GM19395 (cell line): ENCODE results near the gene SWI5.
"Not testable (repeated sequence)": the region's sequence is repeated elsewhere in the genome, so short reads cannot be mapped to it uniquely, and the experiment has no call there.

Source experiments
- ATAC-seq: cut with Tn5 transposase; IDR thresholded peaks from one replicate; pipeline ENCODE4 v1.9.1; 2021; ENCODE audit warnings: mild to moderate bottlenecking, moderate library complexity; ENCODE audit not compliant: unreplicated experiment

Gene SWI5

GRCh38 chr9:128276574-128277270, 646 bp downstream of the SWI5 start:
- no peak for ATAC-seq

GRCh38 chr9:128279088-128280073, 3.3 kb downstream of the SWI5 start:
- ATAC-seq: not testable (repeated sequence)

- ATAC-seq: no peak
Observed at GRCh38 chr9:128280084-128280622, 4.1 kb downstream of the SWI5 start.

- no peak for ATAC-seq
Observed at GRCh38 chr9:128282500-128282899, 6.4 kb downstream of the SWI5 start.

GRCh38 chr9:128285033-128285784, 9.1 kb downstream of the SWI5 start:
- ATAC-seq: no peak

- no peak for ATAC-seq
Observed at GRCh38 chr9:128286440-128286839, 10.4 kb downstream of the SWI5 start.

GRCh38 chr9:128288273-128289004, 12.4 kb downstream of the SWI5 start:
- no peak for ATAC-seq

GRCh38 chr9:128292009-128292408, 15.9 kb downstream of the SWI5 start:
- ATAC-seq: no peak

GRCh38 chr9:128293091-128293490, 17.0 kb downstream of the SWI5 start:
- ATAC-seq: no peak

- ATAC-seq: no peak
Observed at GRCh38 chr9:128294142-128294541, 18.1 kb downstream of the SWI5 start.

- ATAC-seq: no peak
Observed at GRCh38 chr9:128296340-128297220, 20.5 kb downstream of the SWI5 start.

GRCh38 chr9:128297221-128297773, 21.2 kb downstream of the SWI5 start:
- no peak for ATAC-seq

GRCh38 chr9:128298535-128299482, 22.7 kb downstream of the SWI5 start:
- no peak for ATAC-seq

GRCh38 chr9:128304136-128304970, 28.3 kb downstream of the SWI5 start:
- ATAC-seq: no peak

- no peak for ATAC-seq
Observed at GRCh38 chr9:128304971-128305288, 28.9 kb downstream of the SWI5 start.

GRCh38 chr9:128309551-128309950, 33.5 kb downstream of the SWI5 start:
- no peak for ATAC-seq

GRCh38 chr9:128310461-128310860, 34.4 kb downstream of the SWI5 start:
- ATAC-seq: no peak
